GM21737 (cell line): ENCODE data around the gene TEAD1.

Source experiments
- ATAC-seq: cut with Tn5 transposase; IDR thresholded peaks from one replicate; pipeline ENCODE4 v1.9.1; 2021; ENCODE audit warnings: mild to moderate bottlenecking, moderate library complexity; ENCODE audit not compliant: unreplicated experiment

The TEAD1 gene

GRCh38 chr11:12827929-12828812 lies 153.9 kb downstream of the TEAD1 start:
- ATAC-seq = no peak

GRCh38 chr11:12829131-12829530 lies 154.9 kb downstream of the TEAD1 start:
- no peak for ATAC-seq

GRCh38 chr11:12829540-12830314 lies 155.5 kb downstream of the TEAD1 start:
- ATAC-seq = no peak

DNA sequence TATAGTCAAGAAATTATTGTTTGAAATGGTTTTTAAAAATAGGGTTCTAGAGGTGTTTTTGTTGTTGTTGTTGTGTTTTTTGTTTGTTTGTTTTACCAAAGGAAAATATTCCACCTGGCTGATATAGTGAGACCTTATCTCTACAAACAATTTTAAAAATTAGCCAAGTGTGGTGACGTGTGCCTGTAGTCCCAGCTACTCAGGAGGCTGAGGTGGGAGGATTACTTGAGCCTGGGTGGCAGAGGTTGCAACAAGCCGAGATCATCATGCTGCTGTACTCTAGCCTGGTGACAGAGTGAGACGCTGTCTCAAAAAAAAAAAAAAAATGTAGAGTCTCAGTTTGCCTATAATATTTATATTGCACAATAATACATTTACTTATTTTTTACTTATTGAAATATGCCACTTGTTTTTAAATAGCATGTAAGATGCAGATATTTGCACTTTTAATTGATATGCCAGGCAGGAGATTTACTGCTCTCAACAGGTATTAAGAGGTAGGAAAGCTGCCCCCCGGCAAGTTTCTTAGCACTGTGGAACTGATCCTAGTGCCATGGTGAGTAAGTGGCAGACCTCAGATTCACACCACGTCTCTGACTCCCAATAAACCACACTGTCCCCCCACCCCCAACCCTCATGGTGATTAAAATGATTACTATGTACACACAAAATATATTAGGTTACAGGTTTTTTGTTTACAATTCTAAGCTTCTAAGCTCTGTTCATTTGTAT lies 157.4 kb downstream of the TEAD1 start:
- no peak for ATAC-seq

DNA sequence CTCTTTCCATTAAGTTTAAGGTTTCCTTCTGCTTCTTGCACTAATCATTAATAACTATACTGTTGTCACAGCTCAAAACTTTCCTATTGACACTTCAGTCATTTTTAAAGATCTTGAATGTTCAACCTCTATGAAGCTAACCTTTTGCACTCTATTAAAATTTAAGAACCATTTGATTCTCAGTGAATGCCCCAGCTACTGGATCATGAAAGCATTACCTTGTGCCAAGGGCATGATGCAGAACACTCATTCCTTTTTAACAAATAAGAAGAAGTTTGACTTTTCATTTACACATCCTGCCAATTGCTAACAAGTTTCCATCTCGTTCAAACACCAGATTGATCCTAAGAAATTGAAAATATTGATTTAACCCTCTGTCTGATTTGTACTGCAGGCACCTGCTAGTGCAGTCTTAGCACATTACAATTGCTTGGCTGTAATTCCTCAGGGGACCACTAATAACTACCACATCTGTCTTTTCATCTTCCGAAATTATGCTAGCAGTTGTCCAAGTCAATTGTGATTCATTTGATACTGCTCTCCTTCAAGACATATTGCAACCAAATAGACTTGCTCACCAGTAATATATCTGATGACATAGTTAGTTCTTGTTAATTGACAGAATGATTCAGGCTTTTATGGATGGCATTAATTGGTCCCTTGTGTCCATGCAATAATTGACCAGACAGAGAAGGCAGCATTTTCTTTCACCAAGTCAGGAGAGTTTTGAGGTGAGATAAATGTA lies 158.4 kb downstream of the TEAD1 start:
- no peak for ATAC-seq

DNA sequence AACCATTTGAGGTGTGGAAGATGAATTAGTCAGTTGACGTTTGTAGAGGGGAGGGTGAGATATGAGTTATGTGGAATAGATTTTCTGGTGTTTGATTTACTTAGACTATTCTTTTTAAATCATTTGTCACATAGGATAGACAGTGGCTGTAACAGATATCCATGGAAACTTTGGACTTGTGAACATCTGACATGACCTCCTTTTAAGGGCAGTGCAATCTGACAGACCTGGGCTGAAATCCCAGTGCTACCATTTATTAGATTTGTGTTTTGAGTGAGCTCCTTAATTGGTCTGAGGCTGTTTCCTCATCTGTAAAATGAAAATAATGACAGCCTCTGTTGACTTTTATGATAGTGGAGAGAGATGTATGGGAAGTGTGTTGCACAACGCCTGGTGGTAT lies 159.9 kb downstream of the TEAD1 start:
- no peak for ATAC-seq

DNA sequence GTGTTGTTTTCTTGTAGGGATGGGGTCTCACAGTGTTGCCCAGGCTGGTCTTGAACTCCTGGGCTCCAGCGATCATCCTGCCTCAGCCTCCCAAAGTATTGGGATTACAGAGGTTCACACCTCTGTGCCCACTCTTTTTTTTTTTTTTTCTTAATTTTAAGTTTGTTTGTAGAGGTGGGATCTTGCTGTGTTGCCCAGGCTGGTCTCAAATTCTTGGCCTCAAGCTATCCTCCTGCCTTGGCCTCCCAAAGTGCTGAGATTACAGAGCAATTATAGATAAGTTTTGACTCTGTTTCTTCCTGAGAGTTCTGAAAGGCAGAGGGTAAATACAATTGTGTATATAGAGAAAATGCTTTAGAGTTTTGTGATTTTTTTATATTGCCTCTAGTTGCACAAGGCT lies 160.4 kb downstream of the TEAD1 start:
- ATAC-seq = no peak

GRCh38 chr11:12835286-12835685 lies 161.1 kb downstream of the TEAD1 start:
- no peak for ATAC-seq

- ATAC-seq = no peak
Measured at GRCh38 chr11:12838463-12839123, 164.4 kb downstream of the TEAD1 start.

DNA sequence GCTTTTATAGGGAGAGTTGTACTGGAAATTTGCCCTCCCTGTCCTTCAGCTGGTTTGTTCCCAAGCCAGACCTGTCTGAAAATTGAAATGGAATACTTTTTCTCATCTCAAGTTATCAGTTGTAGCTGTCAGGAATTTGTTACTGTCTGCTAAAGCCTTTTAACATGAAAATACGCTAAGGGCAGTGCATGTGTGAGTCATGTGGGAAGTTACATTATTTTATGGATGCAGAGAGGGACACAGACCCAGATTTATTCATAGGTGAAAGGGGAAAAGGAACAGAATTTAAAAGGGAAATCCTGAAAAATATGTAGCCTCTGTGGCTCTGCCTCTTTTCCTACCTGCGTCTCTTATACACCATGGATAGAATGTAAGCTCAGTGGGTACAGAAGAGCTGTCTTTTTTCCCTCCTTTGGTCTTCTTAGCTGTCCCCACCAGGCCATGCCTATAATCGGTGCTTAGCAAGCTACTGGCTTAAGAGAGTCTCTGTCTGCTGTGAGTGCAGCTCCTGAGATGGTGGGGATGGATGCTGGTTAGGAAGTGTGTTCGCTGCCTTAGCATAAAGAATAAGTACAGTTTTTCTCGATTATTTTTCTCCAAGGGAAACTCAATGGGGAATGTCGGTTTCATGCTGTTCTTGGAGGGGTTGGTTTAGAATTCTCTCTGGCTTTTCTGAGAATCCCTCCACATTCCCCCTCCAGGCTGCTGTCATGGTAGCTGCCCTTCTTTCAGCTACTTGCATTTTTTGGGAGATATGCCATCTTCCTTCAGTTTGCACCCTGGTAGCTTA lies 166.8 kb downstream of the TEAD1 start:
- ATAC-seq = no peak

DNA sequence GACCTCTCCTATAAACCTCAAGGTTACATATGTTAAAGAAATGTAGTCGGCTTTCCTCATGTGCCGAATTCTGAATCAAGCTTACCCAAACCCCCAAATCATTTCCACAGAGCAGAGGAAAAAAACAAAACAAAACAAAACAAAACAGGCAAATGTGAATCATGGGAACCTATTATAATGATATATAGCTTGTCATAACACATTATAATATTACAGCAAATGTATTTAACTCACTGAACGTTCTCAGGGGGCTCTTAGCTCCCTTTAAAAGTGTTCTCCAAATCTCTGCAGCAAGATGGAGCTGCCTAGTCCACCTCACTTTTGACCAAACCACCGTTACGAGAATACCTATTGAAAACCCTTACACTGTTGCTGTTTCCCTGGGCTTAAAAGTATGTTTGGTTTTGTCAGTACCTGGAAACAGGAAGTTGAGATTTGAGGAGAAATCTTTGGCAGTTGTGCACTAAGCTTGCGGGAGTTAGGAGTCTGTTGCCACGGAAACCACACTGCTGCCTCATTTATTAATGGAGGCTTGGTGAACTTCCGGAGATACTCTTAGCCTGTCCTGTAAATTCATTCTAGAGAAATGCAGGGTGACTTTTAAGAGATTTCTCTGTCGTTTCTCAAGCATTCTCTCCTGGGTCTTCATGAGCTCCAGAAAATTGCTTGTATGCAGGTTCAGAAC lies 167.9 kb downstream of the TEAD1 start:
- ATAC-seq = no peak

DNA sequence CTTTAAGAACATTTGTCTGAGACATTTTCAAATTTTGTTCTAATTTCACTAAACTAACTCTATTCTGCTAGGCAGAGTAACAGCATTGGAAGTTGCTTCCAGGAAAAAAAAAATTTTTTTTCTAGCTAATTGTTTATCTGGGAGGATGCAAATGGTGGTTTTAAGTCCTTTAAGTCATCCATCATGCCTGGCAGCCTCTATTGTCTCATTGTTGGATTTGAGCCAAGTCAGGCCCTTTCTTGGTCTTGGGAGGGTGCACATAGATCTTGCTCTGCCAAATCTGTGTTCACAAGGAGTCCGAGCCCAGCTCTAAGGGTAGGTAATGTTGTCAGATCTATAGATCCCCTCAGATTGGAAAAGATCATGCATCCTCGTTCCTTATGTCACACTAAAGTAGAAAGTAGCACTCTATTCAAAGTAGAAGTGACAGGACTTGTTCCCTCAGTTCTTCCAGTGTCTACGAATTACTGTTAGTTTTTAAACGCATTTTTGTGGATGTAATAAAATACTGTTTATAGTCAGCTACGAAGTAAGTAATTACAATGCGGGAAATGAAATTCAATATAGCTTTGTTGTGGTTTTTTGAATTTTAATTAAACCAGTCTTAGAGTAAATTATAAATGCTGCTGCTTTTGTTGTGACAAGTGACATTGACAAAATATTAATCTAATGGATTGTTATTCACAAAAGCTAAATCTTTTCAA lies 168.9 kb downstream of the TEAD1 start:
- no peak for ATAC-seq

DNA sequence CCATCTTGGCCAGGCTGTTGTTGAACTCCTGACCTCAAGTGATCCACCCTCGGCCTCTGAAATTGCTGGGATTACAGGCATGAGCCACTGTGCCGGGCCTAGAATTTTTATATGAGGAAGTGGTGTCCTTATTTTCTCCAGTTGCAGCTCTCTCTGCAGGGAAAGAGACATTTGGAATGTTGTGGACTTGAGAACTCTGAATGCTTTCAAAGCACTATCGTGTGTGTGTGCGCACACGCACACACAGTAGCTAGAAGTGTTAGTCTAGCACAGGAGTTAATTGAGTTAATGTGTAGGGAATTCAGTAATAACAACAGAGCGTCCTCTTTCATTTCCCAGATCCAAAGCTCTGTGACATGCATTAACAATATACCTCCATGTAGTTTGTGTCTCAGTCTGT lies 170.9 kb downstream of the TEAD1 start:
- no peak for ATAC-seq

DNA sequence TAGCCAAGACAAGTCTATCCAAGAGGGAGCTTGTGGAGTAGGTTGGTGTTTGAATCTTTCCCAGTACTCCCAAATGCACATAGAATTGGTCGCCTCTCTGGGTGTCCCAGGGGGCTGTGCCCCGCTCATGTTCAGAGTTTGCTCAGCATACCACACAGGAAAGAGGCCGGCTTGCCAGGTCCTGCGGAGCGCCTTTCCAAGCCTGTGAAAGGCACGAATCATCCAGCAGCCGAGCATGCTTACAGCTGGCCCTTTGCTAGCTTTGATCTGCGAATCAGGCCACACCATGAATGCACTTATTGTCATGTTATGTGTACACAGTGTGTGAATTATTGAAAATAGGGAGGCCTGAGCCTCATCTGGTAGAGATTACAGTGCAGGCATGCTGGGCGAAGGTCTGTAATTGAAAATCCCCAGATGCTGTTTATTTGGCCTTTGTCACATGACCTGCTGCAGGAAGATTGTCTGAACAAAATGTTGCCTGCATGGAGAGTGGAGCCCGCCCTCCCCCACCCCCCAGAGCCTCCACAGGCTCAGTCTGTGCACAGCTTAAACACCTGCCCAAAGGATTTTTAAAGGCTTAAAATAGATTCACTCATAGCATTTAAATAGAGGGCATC lies 171.6 kb downstream of the TEAD1 start:
- ATAC-seq = no peak

- no peak for ATAC-seq
Measured at GRCh38 chr11:12846786-12847615, 172.8 kb downstream of the TEAD1 start.

GRCh38 chr11:12848413-12848812 lies 174.2 kb downstream of the TEAD1 start:
- no peak for ATAC-seq

DNA sequence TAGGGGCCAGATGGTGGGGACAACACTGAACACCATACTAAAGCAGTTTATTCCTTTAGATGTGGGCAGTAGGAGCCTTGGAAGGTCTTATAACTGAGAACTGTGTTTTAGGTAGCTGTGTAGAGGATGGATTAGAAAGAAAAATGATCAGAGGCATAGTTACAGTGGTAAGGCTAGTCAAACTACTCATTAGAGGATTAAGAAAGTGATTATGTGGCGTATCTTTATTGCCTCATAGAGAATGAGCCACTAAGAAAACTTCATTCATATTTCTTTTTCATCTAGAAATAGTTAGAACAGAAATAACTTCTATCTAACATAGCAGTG lies 179.1 kb downstream of the TEAD1 start:
- no peak for ATAC-seq
